Measurements from ENCODE around the gene BOD1L1.

The BOD1L1 gene

GRCh38 chr4:13539047-13539618 lies 88.4 kb downstream of the BOD1L1 start:
- no peak for DNase-seq (ENCODE audit: low read depth in 2 of 2)

- no peak for DNase-seq (ENCODE audit: low read depth in 2 of 2)
Measured at GRCh38 chr4:13538427-13538973, 89.0 kb downstream of the BOD1L1 start.

GRCh38 chr4:13537832-13538177 lies 89.7 kb downstream of the BOD1L1 start:
- no peak for DNase-seq (ENCODE audit: low read depth in 2 of 2)

GRCh38 chr4:13537011-13537831 lies 90.3 kb downstream of the BOD1L1 start:
- no peak for DNase-seq (ENCODE audit: low read depth in 2 of 2)

GRCh38 chr4:13536607-13537006 lies 90.9 kb downstream of the BOD1L1 start:
- no peak for DNase-seq (ENCODE audit: low read depth in 2 of 2)

GRCh38 chr4:13535708-13536361 lies 91.7 kb downstream of the BOD1L1 start:
- no peak for DNase-seq (ENCODE audit: low read depth in 2 of 2)

- no peak for DNase-seq (ENCODE audit: low read depth in 2 of 2)
Measured at GRCh38 chr4:13535118-13535517, 92.4 kb downstream of the BOD1L1 start.

- no peak for DNase-seq (ENCODE audit: low read depth in 2 of 2)
Measured at GRCh38 chr4:13534344-13535063, 93.0 kb downstream of the BOD1L1 start.

- DNase-seq (ENCODE audit: low read depth in 2 of 2): no peak
Measured at GRCh38 chr4:13533670-13534343, 93.7 kb downstream of the BOD1L1 start.

- DNase-seq (ENCODE audit: low read depth in 2 of 2): no peak
Measured at GRCh38 chr4:13531625-13531998, 95.9 kb downstream of the BOD1L1 start.

- no peak for DNase-seq (ENCODE audit: low read depth in 2 of 2)
Measured at GRCh38 chr4:13530823-13531624, 96.5 kb downstream of the BOD1L1 start.

GRCh38 chr4:13529128-13529919 lies 98.2 kb downstream of the BOD1L1 start:
- DNase-seq (ENCODE audit: low read depth in 2 of 2): no peak

- no peak for DNase-seq (ENCODE audit: low read depth in 2 of 2)
Measured at GRCh38 chr4:13528821-13529127, 98.8 kb downstream of the BOD1L1 start.

- no peak for DNase-seq (ENCODE audit: low read depth in 2 of 2)
Measured at GRCh38 chr4:13527981-13528820, 99.3 kb downstream of the BOD1L1 start.

- DNase-seq (ENCODE audit: low read depth in 2 of 2): no peak
Measured at GRCh38 chr4:13527192-13527980, 100.1 kb downstream of the BOD1L1 start.

- DNase-seq (ENCODE audit: low read depth in 2 of 2): no peak
Measured at GRCh38 chr4:13526658-13527057, 100.9 kb downstream of the BOD1L1 start.

- DNase-seq (ENCODE audit: low read depth in 2 of 2): no peak
Measured at GRCh38 chr4:13525606-13526281, 101.8 kb downstream of the BOD1L1 start.

All from stimulated activated CD4-positive, alpha-beta T cell treated with anti-CD3 and anti-CD28 coated beads, Interleukin-12 subunit alpha, Interleukin-12 subunit beta, amount 100 ng/mL, for 24 hours (primary cell).